CD4-positive, alpha-beta T cell (primary cell): ENCODE data around the gene TEX48. TPM values are rescaled to one million over a fixed set of nuclear protein-coding genes. Genes with fewer than 3 reads are reported as not detected.

Experiments
- ATAC-seq: fragments of 200-7000 bp; cut with Tn5 transposase; one replicate; pipeline ENCODE4 v1.10.0; 2022; ENCODE audit warnings: mild to moderate bottlenecking; ENCODE audit not compliant: poor library complexity
- CTCF ChIA-PET: fragments of 350-600 bp; sonication (Branson Sonifier 250); formaldehyde crosslinking; loops from one replicate; lab custom pipeline; 2021; ENCODE audit warnings: antibody characterized with exemption, inconsistent platforms; lab: Charles Lee
- POLR2A ChIA-PET: fragments of 350-600 bp; sonication (Branson Sonifier 250); formaldehyde crosslinking; loops from one replicate; lab custom pipeline; 2021; ENCODE audit warnings: antibody characterized with exemption, inconsistent platforms; lab: Charles Lee
- DNase-seq, 14 experiments: peaks; one replicate each; pipeline ENCODE4 v3.0.0-alpha.2; 2013 to 2020; ENCODE audit warnings: mixed read lengths in 2 of 14
- H3K27ac ChIP-seq, 2 donors: one replicate each; pipeline versions ENCODE4 v1.5.1 to v1.7.0; 2013; ENCODE audit warnings: low read length in 2 of 2, low read depth in 1 of 2, mild to moderate bottlenecking in 1 of 2
- H3K27me3 ChIP-seq, 2 experiments: 1 replicate in 1 of 2; 2 replicates in 1 of 2; pipeline versions ENCODE4 v1.6.1 to v1.7.0; 2013; ENCODE audit warnings: low read length in 2 of 2, control low read depth in 1 of 2, mild to moderate bottlenecking in 1 of 2, moderate library complexity in 1 of 2; ENCODE audit not compliant: insufficient read depth in 2 of 2, control insufficient read depth in 1 of 2
- H3K36me3 ChIP-seq: one replicate; pipeline ENCODE4 v1.6.1; 2013; ENCODE audit warnings: low read length, control low read depth; ENCODE audit not compliant: insufficient read depth
- H3K4me1 ChIP-seq: one replicate; pipeline ENCODE4 v1.6.1; 2013; ENCODE audit warnings: low read length, control low read depth; ENCODE audit not compliant: insufficient read depth
- H3K4me3 ChIP-seq: one replicate; pipeline ENCODE4 v1.5.1; 2013; ENCODE audit warnings: mild to moderate bottlenecking, low read length, moderate library complexity
- H3K9me3 ChIP-seq, 2 experiments: 1 replicate in 1 of 2; 2 replicates in 1 of 2; pipeline versions ENCODE4 v1.6.1 to v1.7.0; 2013; ENCODE audit warnings: low read length in 2 of 2, mild to moderate bottlenecking in 2 of 2, control low read depth in 1 of 2, moderate library complexity in 1 of 2; ENCODE audit not compliant: control insufficient read depth in 1 of 2, insufficient read depth in 1 of 2
- H3K27ac Mint-ChIP-seq: one replicate; pipeline ENCODE4 v1.8.0; 2020; ENCODE audit warnings: mixed read lengths
- H3K27me3 Mint-ChIP-seq: one replicate; pipeline ENCODE4 v1.8.0; 2021; ENCODE audit warnings: mixed read lengths
- H3K36me3 Mint-ChIP-seq: one replicate; pipeline ENCODE4 v1.8.0; 2021; ENCODE audit warnings: low read depth, mixed read lengths
- H3K4me1 Mint-ChIP-seq: one replicate; pipeline ENCODE4 v1.8.0; 2021; ENCODE audit warnings: low read depth, mixed read lengths
- H3K4me3 Mint-ChIP-seq: one replicate; pipeline ENCODE4 v1.8.0; 2020; ENCODE audit warnings: mild to moderate bottlenecking, mixed read lengths
- H3K9me3 Mint-ChIP-seq: one replicate; pipeline ENCODE4 v1.8.0; 2020; ENCODE audit warnings: mixed read lengths
- intact Hi-C, 2 experiments: fragments of 100-400 bp; cut with DNase I in 1 of 2; cut with micrococcal nuclease in 1 of 2; formaldehyde crosslinking; loops; one replicate each; pipeline versions ENCODE4 v1.15.1 to v1.9.0; 2023 to 2025; cut with DNase I, micrococcal nuclease
- total RNA-seq, 174 experiments: library from RNA in 2 of 174; stranded (reverse) in 2 of 174; gene quantifications; one replicate each; pipeline ENCODE4 v1.2.3 and lab custom pipeline; 2021 to 2026
- TF ChIP-seq, protein P1 (sequence below): fragments of 200-600 bp; IDR thresholded peaks from one replicate; pipeline ENCODE4 v1.8.0; 2022; ENCODE audit warnings: antibody characterized with exemption, mild to moderate bottlenecking

The TEX48 gene
- total RNA-seq, 2 experiments from 2014 or later, result not detected

DNA sequence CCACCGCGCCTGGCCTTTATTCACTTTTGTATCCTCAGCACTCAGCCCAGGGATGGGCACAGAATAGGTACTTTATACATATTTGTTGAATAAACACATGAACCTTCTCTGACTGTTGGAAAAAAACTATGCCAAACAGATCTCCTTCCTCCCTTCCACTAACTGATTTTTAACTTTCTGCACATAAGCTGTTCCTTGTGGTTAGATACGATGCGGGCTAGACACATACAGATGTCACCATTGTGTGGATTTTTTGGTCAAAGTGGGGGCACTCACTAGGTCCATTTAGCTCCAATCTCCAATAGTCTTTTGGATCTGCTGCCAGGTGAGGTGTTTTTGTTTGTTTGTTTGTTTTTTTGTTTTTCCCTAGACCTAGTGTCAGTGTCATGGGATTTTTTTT, 5.1 kb downstream of the TEX48 start:
- no peak for DNase-seq
- Histone ChIP-seq H3K27me3 (peaks cover 0 to 14% of the 10 kb centered on the region in 2 experiments), H3K27ac (no peak overlapping the region), H3K4me3 (no peak overlapping the region), H3K36me3 (no peaks in the 10 kb centered on the region), H3K9me3 (no peaks in the 10 kb centered on the region), H3K4me1 (peaks cover 4% of the 10 kb centered on the region)
- Mint-ChIP-seq H3K27ac (no peak overlapping the region), H3K4me3 (no peak overlapping the region), H3K4me1 (peaks cover 5% of the 10 kb centered on the region), H3K9me3 (no peaks in the 10 kb centered on the region), H3K36me3 (no peaks in the 10 kb centered on the region), H3K27me3 (peaks cover 27% of the 10 kb centered on the region)
- CTCF ChIA-PET, result no interaction called here
- no peak for ATAC-seq
- POLR2A ChIA-PET, result no interaction called here
- intact Hi-C loops, result no loop called here
- TF ChIP-seq, protein P1, sequence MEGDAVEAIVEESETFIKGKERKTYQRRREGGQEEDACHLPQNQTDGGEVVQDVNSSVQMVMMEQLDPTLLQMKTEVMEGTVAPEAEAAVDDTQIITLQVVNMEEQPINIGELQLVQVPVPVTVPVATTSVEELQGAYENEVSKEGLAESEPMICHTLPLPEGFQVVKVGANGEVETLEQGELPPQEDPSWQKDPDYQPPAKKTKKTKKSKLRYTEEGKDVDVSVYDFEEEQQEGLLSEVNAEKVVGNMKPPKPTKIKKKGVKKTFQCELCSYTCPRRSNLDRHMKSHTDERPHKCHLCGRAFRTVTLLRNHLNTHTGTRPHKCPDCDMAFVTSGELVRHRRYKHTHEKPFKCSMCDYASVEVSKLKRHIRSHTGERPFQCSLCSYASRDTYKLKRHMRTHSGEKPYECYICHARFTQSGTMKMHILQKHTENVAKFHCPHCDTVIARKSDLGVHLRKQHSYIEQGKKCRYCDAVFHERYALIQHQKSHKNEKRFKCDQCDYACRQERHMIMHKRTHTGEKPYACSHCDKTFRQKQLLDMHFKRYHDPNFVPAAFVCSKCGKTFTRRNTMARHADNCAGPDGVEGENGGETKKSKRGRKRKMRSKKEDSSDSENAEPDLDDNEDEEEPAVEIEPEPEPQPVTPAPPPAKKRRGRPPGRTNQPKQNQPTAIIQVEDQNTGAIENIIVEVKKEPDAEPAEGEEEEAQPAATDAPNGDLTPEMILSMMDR, result no peak

DNA sequence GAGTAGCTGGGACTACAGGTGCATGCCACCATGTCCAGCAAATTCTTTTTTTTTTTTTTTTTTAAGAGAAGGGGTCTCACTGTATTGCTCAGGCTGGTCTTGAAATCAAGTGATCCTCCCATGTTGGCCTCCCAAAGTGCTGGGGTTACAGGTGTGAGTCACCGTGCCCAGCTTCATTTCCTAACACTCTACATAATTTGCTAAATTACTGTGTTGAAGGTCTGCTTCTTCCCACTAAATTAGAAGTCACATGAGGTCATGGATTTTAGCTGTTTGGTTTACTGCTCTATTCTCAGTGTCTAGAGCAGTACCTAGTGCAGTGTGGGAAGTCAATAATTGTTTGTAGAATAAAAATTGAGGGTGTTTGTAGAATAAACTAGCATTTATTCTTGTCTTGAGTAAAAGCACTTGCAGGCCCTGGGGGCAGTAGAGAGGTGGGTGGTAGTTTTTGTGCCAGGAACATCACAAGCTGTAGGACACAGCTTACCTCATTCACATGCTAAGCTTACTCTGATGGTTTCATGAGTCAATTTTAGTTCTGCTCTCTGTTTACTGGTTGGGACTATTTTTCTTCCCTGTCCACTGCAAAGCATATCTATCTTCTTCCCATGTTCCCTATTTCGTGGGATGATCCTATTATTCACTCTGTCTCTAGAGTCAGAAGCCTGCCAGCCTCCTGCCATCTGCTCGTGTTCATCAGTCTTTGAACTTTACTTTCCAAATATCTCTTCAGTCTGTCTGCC, 7.0 kb downstream of the TEX48 start:
- DNase-seq, result no peak
- no peak for ATAC-seq
- H3K4me1 Mint-ChIP-seq, result no peaks in the 10 kb centered on the region
- no peak overlapping the region for H3K27ac Mint-ChIP-seq
- Histone ChIP-seq H3K27me3 (peaks cover 0 to 14% of the 10 kb centered on the region in 2 experiments), H3K36me3 (no peaks in the 10 kb centered on the region), H3K4me1 (no peaks in the 10 kb centered on the region), H3K9me3 (no peaks in the 10 kb centered on the region), H3K4me3 (no peak overlapping the region), H3K27ac (no peak overlapping the region)
- ChIA-PET CTCF (no interaction called here), POLR2A (interaction anchor here (0.6 to 0.8 kb wide), 2 partner anchors 11 to 58 kb away, joined by 3 to 4 read pairs; no protein-coding TSS in a partner anchor)
- intact Hi-C loops, result no loop called here
- no peaks in the 10 kb centered on the region for H3K9me3 Mint-ChIP-seq
- H3K36me3 Mint-ChIP-seq, result no peaks in the 10 kb centered on the region
- no peak overlapping the region for H3K4me3 Mint-ChIP-seq
- TF ChIP-seq, protein P1, result no peak
- peaks cover 27% of the 10 kb centered on the region for H3K27me3 Mint-ChIP-seq

DNA sequence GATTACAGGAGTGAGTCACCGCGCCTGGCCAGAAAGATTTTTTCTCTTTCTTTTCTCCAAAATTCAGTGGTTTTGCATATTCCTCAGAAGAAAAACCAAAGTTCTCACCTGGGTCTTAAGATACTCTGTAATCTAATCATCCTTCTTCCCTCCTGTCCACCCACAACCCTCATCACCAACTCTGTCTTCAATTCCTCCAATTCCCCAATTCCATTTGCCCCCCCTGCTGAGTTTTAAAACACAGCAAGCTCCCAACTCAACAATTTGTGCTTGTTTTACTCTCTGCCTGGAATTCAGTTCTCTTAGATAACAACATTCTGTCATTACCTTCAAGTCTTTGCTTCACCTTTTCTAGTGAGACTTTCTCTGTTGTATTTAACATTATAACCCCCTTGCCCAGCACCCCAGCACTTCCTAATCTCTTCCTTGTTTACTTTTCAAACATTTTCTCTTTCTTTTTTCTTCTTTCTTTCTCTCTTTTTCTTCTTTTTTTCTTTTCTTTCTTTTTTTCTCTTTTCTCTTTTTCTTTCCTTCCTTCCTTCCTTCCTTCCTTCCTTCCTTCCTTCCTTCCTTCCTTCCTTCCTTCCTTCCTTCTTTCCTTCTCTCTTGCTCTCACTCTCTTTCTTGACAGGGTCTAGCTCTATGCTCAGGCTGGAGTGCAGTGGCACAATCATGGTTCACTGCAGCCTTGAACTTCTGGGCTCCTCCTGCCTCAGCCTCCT, 7.8 kb downstream of the TEX48 start:
- Histone ChIP-seq H3K4me3 (no peak overlapping the region), H3K9me3 (no peaks in the 10 kb centered on the region), H3K36me3 (no peaks in the 10 kb centered on the region), H3K27me3 (peaks cover 0 to 14% of the 10 kb centered on the region in 2 experiments), H3K27ac (no peak overlapping the region), H3K4me1 (no peaks in the 10 kb centered on the region)
- H3K27ac Mint-ChIP-seq, result no peak overlapping the region
- intact Hi-C loops, result no loop called here
- H3K4me3 Mint-ChIP-seq, result no peak overlapping the region
- H3K27me3 Mint-ChIP-seq, result peaks cover 27% of the 10 kb centered on the region
- ATAC-seq (no peak), DNase-seq (no peak)
- H3K9me3 Mint-ChIP-seq, result no peaks in the 10 kb centered on the region
- H3K36me3 Mint-ChIP-seq, result no peaks in the 10 kb centered on the region
- TF ChIP-seq, protein P1, result no peak
- POLR2A ChIA-PET, result interaction anchor here (0.6 to 0.8 kb wide), 2 partner anchors 10 to 58 kb away, joined by 3 to 4 read pairs; no protein-coding TSS in a partner anchor
- CTCF ChIA-PET, result no interaction called here
- H3K4me1 Mint-ChIP-seq, result no peaks in the 10 kb centered on the region
